OCI-LY3 (cell line): ENCODE data around the gene HSD11B1L.

ENCODE experiments used
- CTCF ChIP-seq: fragments of 200-600, 300-600 bp; sonication (generic); IDR thresholded peaks from 2 replicates; pipeline ENCODE4 v1.5.1; 2014; ENCODE audit warnings: antibody characterized with exemption, low read length, low read depth
- EZH2phosphoT487 ChIP-seq: fragments of 200-600 bp; shearing (Covaris generic); IDR thresholded peaks from 2 replicates; pipeline ENCODE4 v1.6.1; 2018; ENCODE audit warnings: antibody characterized with exemption, mixed run types, low read depth

GRCh38 chr19:5646703-5647102 lies 34.1 kb upstream of the HSD11B1L start:
- TF ChIP-seq CTCF (no peak), EZH2phosphoT487 (no peak)
